Amygdala (tissue), 56 donors: ENCODE measurements around the gene ZNF618.

Experiments
- DNase-seq, 56 donors: peaks; one replicate each; lab custom pipeline; 2025; lab: John Stamatoyannopoulos, UW

ZNF618 gene

GRCh38 chr9:113910036-113910639, 34.0 kb downstream of the ZNF618 start:
- no peak for DNase-seq

GRCh38 chr9:113911850-113912557, 35.9 kb downstream of the ZNF618 start:
- no peak for DNase-seq

- DNase-seq: no peak
Observed at GRCh38 chr9:113912816-113913215, 36.7 kb downstream of the ZNF618 start.

- no peak for DNase-seq
Observed at GRCh38 chr9:113913426-113914195, 37.5 kb downstream of the ZNF618 start.

- no peak for DNase-seq
Observed at GRCh38 chr9:113914517-113914916, 38.4 kb downstream of the ZNF618 start.

GRCh38 chr9:113915817-113916434, 39.8 kb downstream of the ZNF618 start:
- DNase-seq: no peak

- DNase-seq: no peak
Observed at GRCh38 chr9:113916931-113917330, 40.8 kb downstream of the ZNF618 start.

- DNase-seq: peak in 16 of 56 donors; percentile 2 to 46 (median 23)
Observed at GRCh38 chr9:113918697-113919350, 42.7 kb downstream of the ZNF618 start.

GRCh38 chr9:113919382-113919781, 43.3 kb downstream of the ZNF618 start:
- peak in 12 of 56 donors; percentile 2 to 38 (median 14) for DNase-seq

- no peak for DNase-seq
Observed at GRCh38 chr9:113919871-113920270, 43.8 kb downstream of the ZNF618 start.

GRCh38 chr9:113920872-113921271, 44.8 kb downstream of the ZNF618 start:
- no peak for DNase-seq

GRCh38 chr9:113921396-113921925, 45.4 kb downstream of the ZNF618 start:
- no peak for DNase-seq

- DNase-seq: no peak
Observed at GRCh38 chr9:113922160-113922559, 46.1 kb downstream of the ZNF618 start.

GRCh38 chr9:113926211-113926610, 50.1 kb downstream of the ZNF618 start:
- DNase-seq: no peak

- no peak for DNase-seq
Observed at GRCh38 chr9:113927277-113927676, 51.2 kb downstream of the ZNF618 start.

GRCh38 chr9:113928269-113928668, 52.2 kb downstream of the ZNF618 start:
- no peak for DNase-seq

GRCh38 chr9:113929634-113930389, 53.7 kb downstream of the ZNF618 start:
- no peak for DNase-seq

- DNase-seq: no peak
Observed at GRCh38 chr9:113930390-113930783, 54.3 kb downstream of the ZNF618 start.

GRCh38 chr9:113931140-113931539, 55.0 kb downstream of the ZNF618 start:
- DNase-seq: no peak

- no peak for DNase-seq
Observed at GRCh38 chr9:113931777-113932176, 55.7 kb downstream of the ZNF618 start.
